Subcutaneous adipose tissue (tissue), 4 donors: ENCODE measurements around the gene PDX1. TPM values are rescaled to one million over a fixed set of nuclear protein-coding genes. Genes with fewer than 3 reads are reported as not detected.

Experiments used
- CTCF ChIP-seq: fragments of 450-650 bp; IDR thresholded peaks from one replicate; pipeline ENCODE4 v1.5.1; 2016; ENCODE audit warnings: low read depth, mild to moderate bottlenecking, control low read depth, antibody characterized with exemption, moderate library complexity
- total RNA-seq, 4 donors: library from RNA; depleted of rRNA; stranded (reverse); fragments of >200 nt; gene quantifications; one replicate each; pipeline ENCODE4 v1.1.0, GENCODE V29; 2016

The PDX1 gene
- total RNA-seq, 4 donors from 2014 or later, result not detected

- no peak for TF ChIP-seq CTCF
Measured at GRCh38 chr13:27969866-27970229, 50.0 kb downstream of the PDX1 start.

- no peak for TF ChIP-seq CTCF
Measured at GRCh38 chr13:27970382-27971235, 50.8 kb downstream of the PDX1 start.

- no peak for TF ChIP-seq CTCF
Measured at GRCh38 chr13:27971236-27971645, 51.4 kb downstream of the PDX1 start.

GRCh38 chr13:27971776-27972477 lies 52.1 kb downstream of the PDX1 start:
- TF ChIP-seq CTCF, result no peak

GRCh38 chr13:27972478-27972820 lies 52.6 kb downstream of the PDX1 start:
- no peak for TF ChIP-seq CTCF

GRCh38 chr13:27973291-27973690 lies 53.5 kb downstream of the PDX1 start:
- no peak for TF ChIP-seq CTCF

GRCh38 chr13:27973961-27974662 lies 54.3 kb downstream of the PDX1 start:
- TF ChIP-seq CTCF, result no peak
